HK-2 (cell line): ENCODE data around the gene CYB5R2.

ENCODE experiments used
- DNase-seq: peaks from one replicate; pipeline ENCODE4 v3.0.0-alpha.2; 2018; ENCODE audit not compliant: unreplicated experiment

Gene CYB5R2

GRCh38 chr11:7638710-7639642, 34.3 kb downstream of the CYB5R2 start:
- no peak for DNase-seq

GRCh38 chr11:7637447-7638157, 35.7 kb downstream of the CYB5R2 start:
- no peak for DNase-seq

DNA sequence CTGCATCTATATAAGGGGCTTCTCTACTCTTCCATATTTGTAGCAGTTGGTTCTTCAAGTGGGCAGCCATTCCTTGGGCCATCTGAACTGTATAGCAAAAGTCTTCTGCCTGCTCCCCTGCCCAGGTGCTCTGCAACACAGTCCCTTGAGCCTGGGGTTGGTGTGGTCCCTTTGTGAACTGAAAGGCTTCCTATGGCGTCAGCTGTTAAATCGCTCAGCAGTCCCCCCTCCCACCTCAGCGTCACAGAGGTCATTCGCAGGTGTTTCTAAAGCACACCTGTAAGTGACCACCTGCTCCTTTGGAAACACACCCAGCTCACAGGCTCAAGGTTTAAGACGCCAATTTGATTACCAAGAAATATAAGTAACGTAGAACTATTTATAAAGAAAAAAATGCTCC, 37.0 kb downstream of the CYB5R2 start:
- no peak for DNase-seq

GRCh38 chr11:7635708-7636107, 37.6 kb downstream of the CYB5R2 start:
- DNase-seq: no peak

GRCh38 chr11:7635137-7635536, 38.2 kb downstream of the CYB5R2 start:
- no peak for DNase-seq

GRCh38 chr11:7632211-7632610, 41.1 kb downstream of the CYB5R2 start:
- DNase-seq: no peak

- DNase-seq: no peak
Measured at GRCh38 chr11:7630002-7630401, 43.3 kb downstream of the CYB5R2 start.

- DNase-seq: no peak
Measured at GRCh38 chr11:7628660-7629059, 44.6 kb downstream of the CYB5R2 start.

DNA sequence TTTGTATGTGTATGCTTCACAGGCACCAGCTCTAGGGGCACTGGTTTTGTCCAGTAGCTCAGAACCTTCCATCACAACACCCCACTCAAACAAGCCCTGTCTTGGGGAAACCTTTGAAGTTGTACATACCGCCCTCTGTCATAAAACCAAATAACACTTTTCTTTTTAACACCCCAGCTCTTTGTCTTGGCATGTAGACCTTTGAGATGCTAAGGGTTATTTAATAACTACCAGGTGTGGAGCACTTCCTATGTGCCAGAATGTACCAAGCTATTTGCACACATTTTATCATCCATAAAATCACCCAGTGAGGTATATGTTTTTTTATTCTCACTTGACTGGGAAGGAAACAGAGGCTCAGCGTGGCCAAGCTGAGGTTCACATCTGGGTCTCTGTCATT, 50.6 kb downstream of the CYB5R2 start:
- no peak for DNase-seq

DNA sequence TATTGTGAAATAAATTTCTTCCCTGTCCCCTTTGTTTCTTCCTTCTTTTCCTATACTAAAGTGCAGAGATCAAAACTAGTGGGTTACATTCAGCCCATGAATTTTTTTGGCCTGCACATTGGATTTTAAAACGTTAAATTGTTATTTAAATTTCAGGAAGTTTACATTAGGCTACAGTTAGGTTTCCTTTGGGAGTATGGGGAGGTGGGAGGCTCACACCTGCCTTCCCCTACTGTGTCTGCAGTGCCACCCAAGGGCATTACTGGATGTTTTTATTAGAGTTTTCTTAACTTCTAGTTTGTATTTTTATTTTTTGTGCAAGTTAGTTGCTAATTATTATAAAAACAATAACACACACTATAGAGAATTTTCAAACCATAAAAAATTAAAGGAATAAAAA, 51.7 kb downstream of the CYB5R2 start:
- no peak for DNase-seq

GRCh38 chr11:7621090-7621489, 52.2 kb downstream of the CYB5R2 start:
- DNase-seq: no peak

DNA sequence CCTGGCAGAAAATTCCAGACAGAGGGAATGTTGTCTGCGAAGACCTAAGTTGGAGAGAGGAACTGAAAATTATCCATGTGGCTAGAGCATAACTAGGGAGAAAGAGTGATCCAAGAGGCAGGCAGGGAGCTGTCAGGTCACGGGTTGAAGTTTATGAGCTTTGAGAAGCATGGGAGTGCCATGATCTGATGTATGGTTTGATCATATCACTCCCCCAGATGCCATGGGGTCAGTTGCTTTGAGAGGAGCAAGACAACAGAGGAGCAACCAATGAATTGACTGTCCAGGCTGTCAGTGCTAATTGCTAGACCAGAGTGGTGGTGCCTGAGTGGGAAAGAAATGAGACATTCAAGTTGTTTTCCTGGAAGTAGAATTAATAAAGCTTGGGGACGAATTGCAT, 54.0 kb downstream of the CYB5R2 start:
- no peak for DNase-seq

DNA sequence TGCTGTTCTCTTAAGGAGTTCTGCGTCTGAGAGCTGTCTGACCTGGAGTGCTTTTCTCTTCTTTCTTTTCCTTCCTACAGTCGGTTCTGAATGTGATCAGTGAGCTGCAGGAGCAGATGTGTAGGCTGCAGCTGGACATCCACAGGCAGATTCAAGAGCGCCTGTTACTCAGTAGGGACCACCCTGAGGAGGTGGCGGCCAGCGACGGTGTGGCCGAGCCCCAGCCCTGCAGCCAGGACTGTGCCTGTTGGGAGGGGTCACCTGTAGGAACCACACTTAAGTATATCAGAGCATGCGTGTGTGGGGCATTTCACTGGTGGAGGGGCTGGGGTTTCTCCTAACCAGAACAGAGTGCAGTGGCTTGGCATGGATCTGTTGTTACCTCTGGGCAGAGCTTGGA, 56.3 kb downstream of the CYB5R2 start:
- no peak for DNase-seq
